GM18519 (cell line): ENCODE results near the gene CDC27.
A peak's percentile ranks its signal among the peaks of the same experiment; 100 is the strongest.
"Not testable (repeated sequence)": the region's sequence is repeated elsewhere in the genome, so short reads cannot be mapped to it uniquely, and the experiment has no call there.

Experiments used
- ATAC-seq: cut with Tn5 transposase; IDR thresholded peaks from one replicate; pipeline ENCODE4 v1.9.1; 2021; ENCODE audit warnings: mild to moderate bottlenecking, moderate library complexity; ENCODE audit not compliant: unreplicated experiment, low FRiP score

Gene CDC27

DNA sequence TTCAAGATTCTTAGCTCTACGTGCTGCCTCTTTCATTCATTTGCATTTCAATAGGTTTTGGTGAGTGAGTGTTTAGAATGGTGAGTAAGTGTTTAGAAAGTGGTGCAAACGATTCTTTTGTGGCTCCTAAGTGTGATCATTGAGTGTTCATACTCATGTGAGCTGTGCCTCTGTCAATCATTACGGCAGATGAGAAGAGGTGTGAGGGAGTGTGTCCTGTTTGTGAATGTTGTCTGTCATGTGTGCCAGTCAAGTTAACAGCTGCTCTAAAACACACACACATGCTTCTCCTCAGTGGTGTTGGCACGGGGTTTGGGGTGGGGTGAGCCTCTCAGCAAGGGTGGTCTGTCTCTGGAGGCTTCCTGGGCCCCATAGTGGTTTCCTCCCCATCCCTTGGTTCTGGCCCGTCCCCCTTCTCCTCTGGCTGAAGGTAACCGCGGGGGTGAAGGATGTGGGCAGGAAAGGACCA lies 31.5 kb upstream of the CDC27 start:
- ATAC-seq = no peak

- ATAC-seq = no peak
These were observed 30.8 kb upstream of the CDC27 start for GRCh38 chr17:47219621-47220475.

GRCh38 chr17:47218896-47219430 lies 29.9 kb upstream of the CDC27 start:
- ATAC-seq = no peak

GRCh38 chr17:47217279-47217678 lies 28.2 kb upstream of the CDC27 start:
- ATAC-seq = not testable (repeated sequence)

DNA sequence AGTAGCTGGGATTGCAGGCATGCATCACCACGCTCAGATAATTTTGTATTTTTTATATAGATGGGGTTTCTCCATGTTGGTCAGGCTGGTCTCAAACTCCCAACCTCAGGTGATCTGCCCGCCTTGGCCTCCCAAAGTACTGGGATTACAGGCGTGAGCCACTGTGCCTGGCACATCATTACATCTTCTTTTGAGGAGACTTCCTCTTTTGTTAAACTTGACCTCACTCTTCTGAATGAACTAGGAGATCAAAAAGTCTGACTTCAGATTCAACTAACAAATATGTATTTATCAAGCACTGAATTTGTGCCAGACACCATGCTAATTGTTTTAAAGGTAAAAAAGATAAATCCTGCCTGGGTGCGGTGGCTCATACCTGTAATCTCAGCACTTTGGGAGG lies 27.7 kb upstream of the CDC27 start:
- not testable (repeated sequence) for ATAC-seq

DNA sequence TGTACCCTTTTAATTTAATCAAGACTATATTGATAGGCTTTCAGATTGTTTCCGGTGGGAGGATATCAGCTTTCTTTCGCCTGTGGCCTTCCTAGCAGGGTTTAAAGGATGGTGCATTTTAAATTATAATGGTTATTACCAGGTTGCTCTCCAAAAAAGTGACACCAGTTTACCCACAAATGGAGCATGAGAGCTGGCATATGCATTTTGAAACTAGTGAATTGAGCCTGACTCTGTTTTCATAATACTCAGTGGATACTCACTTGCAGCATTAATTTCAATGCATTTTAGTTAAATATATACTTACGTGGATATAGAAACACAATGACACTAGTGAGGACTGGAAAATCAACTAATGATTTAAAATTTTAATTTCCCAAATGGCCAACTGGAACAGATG lies 25.8 kb upstream of the CDC27 start:
- no peak for ATAC-seq

DNA sequence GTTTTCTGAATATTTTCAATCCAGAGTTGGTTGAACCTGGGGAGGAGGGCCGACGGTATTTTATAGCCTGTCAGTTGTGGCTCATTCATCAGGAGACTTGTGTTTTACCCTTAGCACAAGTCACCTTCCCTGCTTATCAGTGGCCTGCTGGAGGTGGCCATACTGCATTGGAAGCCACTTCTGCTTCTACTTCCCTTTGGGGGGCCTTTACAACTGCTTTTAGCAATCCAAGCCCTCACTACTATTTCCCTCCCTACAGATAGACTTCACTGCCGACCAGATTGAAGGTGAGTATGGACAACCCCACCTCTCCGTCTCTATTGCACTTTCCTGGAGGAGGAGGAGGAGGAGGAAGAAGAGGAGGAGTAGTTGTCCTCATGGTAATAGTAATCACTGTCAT lies 24.4 kb upstream of the CDC27 start:
- ATAC-seq = no peak

DNA sequence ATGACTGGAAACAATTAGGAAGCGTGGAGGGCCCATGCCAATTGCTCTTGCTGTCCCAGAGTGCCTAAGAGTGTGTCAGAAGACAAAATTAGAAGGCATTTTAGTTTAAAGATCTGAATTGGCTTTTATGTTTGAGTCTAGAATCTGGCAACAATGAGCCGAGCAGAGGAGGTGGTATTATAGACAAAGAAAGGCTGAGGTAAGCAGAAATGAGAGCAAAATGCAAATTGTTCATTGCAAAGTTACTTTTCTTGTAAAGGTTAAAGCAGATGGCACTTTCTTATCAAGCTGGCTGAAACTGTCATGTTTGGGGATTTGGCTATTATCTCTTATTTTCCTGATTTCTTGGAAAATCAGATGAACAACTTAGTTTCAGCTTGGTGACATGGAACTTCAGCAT lies 23.4 kb upstream of the CDC27 start:
- ATAC-seq = no peak

DNA sequence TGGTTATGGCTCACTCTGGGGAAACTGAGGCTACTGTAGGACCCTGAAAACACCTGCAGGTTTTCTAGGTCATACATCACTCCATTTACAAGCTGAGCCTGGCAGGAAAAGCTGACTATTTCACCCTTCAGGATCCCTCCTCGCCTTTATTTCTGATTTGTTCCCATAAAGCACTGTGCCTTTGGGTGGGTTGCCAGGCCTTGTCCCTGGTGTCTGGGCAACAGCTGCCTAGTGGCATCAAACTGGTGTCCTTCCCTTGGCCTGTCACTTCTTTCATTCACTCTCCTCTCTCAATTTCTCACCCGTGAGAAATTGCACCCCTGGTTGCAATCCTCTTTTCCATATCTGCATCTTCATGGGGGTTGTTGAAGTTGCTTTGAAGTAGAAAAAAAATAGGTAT lies 21.7 kb upstream of the CDC27 start:
- ATAC-seq = no peak

- ATAC-seq = no peak
These were observed 21.0 kb upstream of the CDC27 start for GRCh38 chr17:47210105-47210504.

- ATAC-seq = no peak
These were observed 20.4 kb upstream of the CDC27 start for GRCh38 chr17:47209499-47209898.

- no peak for ATAC-seq
These were observed 19.8 kb upstream of the CDC27 start, which contains the start of gene MYL4 for GRCh38 chr17:47208744-47209488. Gene MYL4 (plus strand): TSS chr17:47209348. CDS start chr17:47209423, 75 bp downstream.

DNA sequence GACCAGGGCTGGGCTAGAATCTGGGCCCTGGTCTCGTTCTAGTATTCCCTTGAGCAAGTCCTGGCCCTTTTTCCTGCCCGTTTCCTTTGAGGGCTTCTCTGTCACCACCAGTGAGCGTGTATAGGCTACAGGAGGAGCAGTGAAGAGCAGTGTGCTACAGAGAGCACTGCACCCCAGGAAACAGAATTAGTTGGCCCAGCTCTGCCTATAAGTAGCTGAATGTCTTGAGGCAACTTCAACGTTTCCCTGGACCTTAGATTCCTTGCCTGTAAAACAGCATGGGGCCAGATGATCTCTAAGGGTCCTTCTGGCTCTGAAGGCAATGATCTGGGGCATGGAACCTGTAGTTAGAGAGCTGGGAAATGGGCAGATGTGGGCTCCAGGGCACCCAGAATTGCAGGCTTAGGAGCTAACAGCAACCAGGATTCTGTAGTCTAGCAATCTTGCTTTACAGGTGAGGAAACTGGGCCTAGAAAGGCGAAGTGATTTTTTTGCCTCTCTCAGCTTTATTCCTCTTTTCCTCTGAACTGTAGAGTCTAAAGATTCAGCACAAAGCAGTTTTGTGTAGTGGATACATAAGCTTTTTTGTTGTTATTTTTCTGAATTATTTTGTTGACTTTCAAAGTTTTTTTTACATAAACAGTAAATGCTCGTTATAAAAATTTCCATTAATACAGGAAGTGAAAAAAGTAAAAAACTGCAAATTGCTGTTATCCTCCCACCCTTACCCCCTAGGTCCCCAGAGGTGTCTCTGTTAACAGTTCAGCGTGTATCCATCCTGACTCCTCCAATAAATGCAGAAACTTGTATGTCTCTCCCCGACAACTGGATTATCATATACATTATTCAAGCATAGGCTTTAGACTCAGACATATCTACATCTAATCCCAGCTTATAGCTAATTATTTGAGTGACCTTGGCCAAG lies 18.3 kb upstream of the CDC27 start:
- ATAC-seq = no peak

DNA sequence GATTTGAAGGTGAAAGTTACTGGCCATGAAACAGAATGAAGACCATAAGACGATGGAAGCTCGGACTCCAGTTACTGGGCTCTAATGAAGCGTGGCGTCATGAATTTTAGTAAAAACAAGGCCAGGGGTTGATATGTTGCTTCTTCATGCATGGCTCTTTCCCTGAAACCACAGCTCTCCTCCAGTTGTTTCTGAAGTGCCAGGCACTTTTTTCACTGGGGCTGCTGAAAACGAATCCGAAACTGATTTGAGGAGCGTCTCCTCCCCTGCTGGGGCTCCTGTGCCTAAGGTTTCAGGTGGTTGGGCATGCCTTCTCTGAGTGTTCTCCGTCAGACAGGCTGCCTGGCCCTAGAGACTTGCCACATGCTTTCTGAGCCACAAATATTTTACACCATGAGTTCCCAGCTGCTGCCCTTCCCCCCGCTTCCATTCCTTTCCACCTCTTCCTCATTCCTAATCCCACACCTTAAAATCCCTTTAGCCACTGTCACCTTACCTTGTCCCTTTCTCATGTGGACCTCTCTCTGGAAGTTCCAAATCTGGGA lies 16.4 kb upstream of the CDC27 start:
- ATAC-seq = peak; percentile 39

DNA sequence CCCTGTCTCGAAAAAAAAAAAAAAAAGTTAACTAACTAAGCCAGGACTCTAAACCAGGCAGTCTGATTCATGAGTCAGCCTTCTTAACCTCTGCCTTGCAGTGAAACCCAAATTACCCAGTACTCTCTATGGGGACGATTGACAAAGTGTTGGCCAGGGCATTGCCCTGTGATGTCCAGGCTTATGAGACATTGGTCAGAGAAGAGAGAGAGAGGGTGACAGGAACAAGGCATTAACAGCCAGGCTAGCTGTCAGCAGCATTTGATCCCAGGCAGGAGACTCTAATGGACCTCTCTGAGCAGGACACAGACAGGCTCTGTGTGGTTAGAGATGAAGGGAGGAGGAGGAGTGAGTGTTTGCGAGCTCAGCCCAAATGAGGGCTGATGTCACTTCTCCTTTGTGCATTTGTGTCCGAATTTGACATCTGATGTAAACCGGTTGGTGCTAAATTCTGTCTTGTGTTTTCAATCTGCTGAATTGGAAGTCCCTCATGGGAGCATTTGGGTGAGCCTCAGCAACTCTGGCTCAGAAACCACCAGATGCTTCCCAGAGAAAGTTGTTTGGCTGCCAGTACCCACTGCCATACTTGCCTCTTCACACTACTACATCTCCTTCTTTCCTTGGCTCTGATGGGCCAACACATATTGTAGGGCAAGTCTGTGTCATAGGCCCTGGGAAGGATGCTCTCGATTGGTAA lies 15.8 kb upstream of the CDC27 start:
- no peak for ATAC-seq

GRCh38 chr17:47203984-47204721 lies 15.1 kb upstream of the CDC27 start:
- ATAC-seq = no peak

- no peak for ATAC-seq
These were observed 12.1 kb upstream of the CDC27 start for GRCh38 chr17:47201166-47201565.

DNA sequence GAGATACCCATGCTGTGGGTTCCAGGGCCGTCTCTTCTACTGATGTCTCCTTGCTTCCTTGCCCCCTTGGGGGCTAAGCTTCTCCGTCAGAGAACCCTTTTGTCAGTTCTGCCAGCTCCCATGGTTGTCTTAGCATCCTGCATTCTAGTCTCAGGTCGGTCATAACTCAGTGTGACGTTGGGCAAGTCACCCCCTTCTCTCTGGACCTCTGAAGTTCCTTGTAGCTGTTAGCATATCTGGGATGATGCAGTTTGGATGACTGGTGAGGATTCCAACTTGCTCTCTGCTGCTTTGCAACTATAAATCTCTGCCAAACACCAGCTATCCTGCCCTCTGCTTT lies 11.2 kb upstream of the CDC27 start:
- no peak for ATAC-seq
